ENCODE data around the gene SF3B3. TPM values are rescaled to one million over a fixed set of nuclear protein-coding genes. Genes with fewer than 3 reads are reported as not detected.
"Not testable (repeated sequence)": the region's sequence is repeated elsewhere in the genome, so short reads cannot be mapped to it uniquely, and the experiment has no call there.

SF3B3 gene
- total RNA-seq, 4 donors from 2014 or later: 138 to 233 (median 143) TPM

GRCh38 chr16:70527315-70527996 lies 3.8 kb downstream of the SF3B3 start:
- intact Hi-C loops (cut with DNase I; ENCODE audit: low total_unique reads): no loop called here
- DNase-seq (ENCODE audit: low spot score in 2 of 2): no peak
- TF ChIP-seq, protein P1, sequence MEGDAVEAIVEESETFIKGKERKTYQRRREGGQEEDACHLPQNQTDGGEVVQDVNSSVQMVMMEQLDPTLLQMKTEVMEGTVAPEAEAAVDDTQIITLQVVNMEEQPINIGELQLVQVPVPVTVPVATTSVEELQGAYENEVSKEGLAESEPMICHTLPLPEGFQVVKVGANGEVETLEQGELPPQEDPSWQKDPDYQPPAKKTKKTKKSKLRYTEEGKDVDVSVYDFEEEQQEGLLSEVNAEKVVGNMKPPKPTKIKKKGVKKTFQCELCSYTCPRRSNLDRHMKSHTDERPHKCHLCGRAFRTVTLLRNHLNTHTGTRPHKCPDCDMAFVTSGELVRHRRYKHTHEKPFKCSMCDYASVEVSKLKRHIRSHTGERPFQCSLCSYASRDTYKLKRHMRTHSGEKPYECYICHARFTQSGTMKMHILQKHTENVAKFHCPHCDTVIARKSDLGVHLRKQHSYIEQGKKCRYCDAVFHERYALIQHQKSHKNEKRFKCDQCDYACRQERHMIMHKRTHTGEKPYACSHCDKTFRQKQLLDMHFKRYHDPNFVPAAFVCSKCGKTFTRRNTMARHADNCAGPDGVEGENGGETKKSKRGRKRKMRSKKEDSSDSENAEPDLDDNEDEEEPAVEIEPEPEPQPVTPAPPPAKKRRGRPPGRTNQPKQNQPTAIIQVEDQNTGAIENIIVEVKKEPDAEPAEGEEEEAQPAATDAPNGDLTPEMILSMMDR (IDR thresholded peaks at IDR 0.05): no peak
- no peak for TF ChIP-seq POLR2A (IDR thresholded peaks at IDR 0.05)
- 72 to 75% methylated on average over 8 of the region's 8 CpGs for WGBS, 2 donors
- no peak overlapping the region for H3K4me3 ChIP-seq (ENCODE audit: low read depth, poor library complexity, severe bottlenecking)

GRCh38 chr16:70529051-70529777 lies 5.6 kb downstream of the SF3B3 start:
- intact Hi-C loops (cut with DNase I; ENCODE audit: low total_unique reads): no loop called here

GRCh38 chr16:70529954-70530353 lies 6.3 kb downstream of the SF3B3 start:
- DNase-seq (ENCODE audit: low spot score in 2 of 2); H3K4me3 ChIP-seq (ENCODE audit: low read depth, poor library complexity, severe bottlenecking): not testable (repeated sequence)
- intact Hi-C loops (cut with DNase I; ENCODE audit: low total_unique reads): loop anchor here (10.0 kb wide), 1 partner anchor 245 kb away; no protein-coding TSS in a partner anchor
- 92 to 97% methylated on average over 6 of the region's 7 CpGs for WGBS, 2 donors

More at GRCh38 chr16:70529051-70529777, 5.6 kb downstream of the SF3B3 start:
- WGBS, 2 donors: 53 to 61% methylated on average over 8 of the region's 8 CpGs
- H3K4me3 ChIP-seq (ENCODE audit: low read depth, poor library complexity, severe bottlenecking): no peak overlapping the region
- TF ChIP-seq, protein P1 (IDR thresholded peaks at IDR 0.05): no peak
- no peak for TF ChIP-seq POLR2A (IDR thresholded peaks at IDR 0.05)
- no peak for DNase-seq (ENCODE audit: low spot score in 2 of 2)

DNA sequence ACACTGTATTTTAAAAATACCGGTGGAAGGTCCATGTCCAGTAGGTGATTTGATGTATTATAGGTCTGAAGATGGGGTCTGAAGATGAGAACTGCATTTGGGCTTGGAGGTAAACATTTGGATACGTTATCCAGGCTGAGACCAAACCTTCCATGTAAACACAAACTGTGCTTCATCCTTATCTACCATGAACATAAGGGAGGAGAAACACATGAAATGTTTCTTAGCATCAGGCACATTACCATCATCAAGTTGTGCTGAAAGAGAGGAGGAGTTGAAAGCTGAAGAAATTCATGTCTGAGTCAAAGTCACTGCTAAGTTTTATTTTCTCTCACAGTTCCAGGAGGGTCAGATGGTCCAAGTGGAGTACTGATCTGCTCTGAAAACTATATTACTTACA lies 11.4 kb downstream of the SF3B3 start:
- WGBS, 2 donors: 83 to 93% methylated on average over 2 of the region's 2 CpGs
- intact Hi-C loops (cut with DNase I; ENCODE audit: low total_unique reads): loop anchor here (5.0 to 10.0 kb wide), 2 partner anchors 117 to 240 kb away; no protein-coding TSS in a partner anchor
- DNase-seq (ENCODE audit: low spot score in 2 of 2): no peak
- TF ChIP-seq, protein P1 (IDR thresholded peaks at IDR 0.05): no peak
- H3K4me3 ChIP-seq (ENCODE audit: low read depth, poor library complexity, severe bottlenecking): no peak overlapping the region

DNA sequence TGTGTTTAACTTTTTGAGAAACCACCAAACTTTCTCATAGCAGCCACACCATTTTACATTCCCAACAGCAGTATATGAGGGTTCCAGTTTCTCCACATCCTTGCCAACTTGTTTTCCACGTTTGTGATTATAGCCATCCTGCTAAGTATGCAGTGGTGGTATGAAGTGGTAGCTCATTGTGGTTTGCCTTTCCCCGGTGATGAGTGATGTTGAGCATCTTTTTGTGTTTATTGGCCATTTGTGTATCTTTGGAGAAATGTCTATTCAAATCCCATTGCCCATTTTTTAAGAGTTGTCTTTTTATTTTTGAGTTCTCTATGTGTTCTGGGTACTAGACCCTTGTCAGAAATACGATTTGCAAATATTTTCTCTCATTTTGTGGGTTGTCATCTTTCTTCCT lies 17.4 kb downstream of the SF3B3 start:
- no peak overlapping the region for H3K4me3 ChIP-seq (ENCODE audit: low read depth, poor library complexity, severe bottlenecking)
- no peak for TF ChIP-seq POLR2A (IDR thresholded peaks at IDR 0.05)
- TF ChIP-seq, protein P1 (IDR thresholded peaks at IDR 0.05): no peak
- intact Hi-C loops (cut with DNase I; ENCODE audit: low total_unique reads): no loop called here
- DNase-seq (ENCODE audit: low spot score in 2 of 2): no peak
- 44 to 57% methylated on average over 3 of the region's 3 CpGs for WGBS, 2 donors

DNA sequence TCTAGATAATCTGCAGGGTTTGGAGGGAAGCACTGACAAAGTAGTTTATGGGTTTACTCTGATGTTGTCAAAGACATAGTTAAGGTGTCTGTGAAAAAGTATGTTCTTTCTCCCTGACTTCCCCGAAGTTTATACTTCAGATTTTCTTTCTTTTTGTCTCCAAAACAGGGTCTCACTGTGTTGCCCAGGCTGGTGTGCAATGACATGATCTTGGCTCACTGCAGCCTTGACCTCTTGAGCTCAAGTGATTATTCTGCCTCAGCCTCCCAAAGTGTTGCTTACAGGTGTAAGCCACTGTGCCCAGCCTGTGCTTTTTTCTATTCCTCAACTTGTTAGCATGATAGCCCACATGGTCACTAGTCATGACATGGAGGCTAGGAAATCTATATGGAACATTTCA lies 20.9 kb downstream of the SF3B3 start:
- no peak for DNase-seq (ENCODE audit: low spot score in 2 of 2)
- intact Hi-C loops (cut with DNase I; ENCODE audit: low total_unique reads): no loop called here
- no peak overlapping the region for H3K4me3 ChIP-seq (ENCODE audit: low read depth, poor library complexity, severe bottlenecking)
- no peak for TF ChIP-seq POLR2A (IDR thresholded peaks at IDR 0.05)
- TF ChIP-seq, protein P1 (IDR thresholded peaks at IDR 0.05): no peak
- WGBS, 2 donors: 72 to 84% methylated on average over 1 of the region's 1 CpG
